Gastrocnemius medialis (tissue), 4 donors: ENCODE data around the gene RPL10L. TPM values are rescaled to one million over a fixed set of nuclear protein-coding genes. Genes with fewer than 3 reads are reported as not detected.

Experiments used
- ATAC-seq, 2 donors: fragments of 150-250 bp; one replicate each; pipeline ENCODE4 v1.9.1; 2016
- DNase-seq, 2 donors: peaks; one replicate each; pipeline ENCODE4 v3.0.0-alpha.2; 2019
- H3K27ac ChIP-seq, 4 donors: fragments of 200-600 bp; sonication (generic); 1 replicate in 1 of 4; 2 replicates in 3 of 4; pipeline ENCODE4 v1.5.1; 2016 to 2018; ENCODE audit warnings: mild to moderate bottlenecking in 2 of 4, moderate library complexity in 1 of 4
- H3K27me3 ChIP-seq, 3 donors: fragments of 200-600 bp; sonication (generic) in 2 of 3; 1 replicate in 1 of 3; 2 replicates in 2 of 3; pipeline versions ENCODE4 v1.5.1 to v1.6.0; 2016 to 2019; ENCODE audit warnings: mild to moderate bottlenecking in 1 of 3, moderate library complexity in 1 of 3
- H3K36me3 ChIP-seq, 2 donors: fragments of 200-600 bp; sonication (generic) in 1 of 2; one replicate each; pipeline ENCODE4 v1.5.1; 2017 to 2018
- H3K4me1 ChIP-seq, 2 donors: fragments of 200-600 bp; sonication (generic) in 1 of 2; one replicate each; pipeline ENCODE4 v1.5.1; 2016 to 2017; ENCODE audit warnings: mild to moderate bottlenecking in 2 of 2
- H3K4me3 ChIP-seq, 4 donors: fragments of 200-600 bp; sonication (generic) in 3 of 4; 1 replicate in 1 of 4; 2 replicates in 3 of 4; pipeline ENCODE4 v1.5.1; 2016 to 2019; ENCODE audit warnings: mild to moderate bottlenecking in 2 of 4
- H3K9me3 ChIP-seq, 3 donors: fragments of 200-600 bp; sonication (generic) in 2 of 3; 1 replicate in 1 of 3; 2 replicates in 2 of 3; pipeline ENCODE4 v1.5.1; 2016 to 2019
- CTCF ChIP-seq, 5 experiments: fragments of 450-650 bp in 3 of 5; fragments of 200-600 bp in 2 of 5; sonication (generic) in 2 of 5; IDR thresholded peaks in 4 of 5; conservative IDR thresholded peaks in 1 of 5; 1 replicate in 4 of 5; 2 replicates in 1 of 5; pipeline ENCODE4 v1.5.1; 2016 to 2019; ENCODE audit warnings: antibody characterized with exemption in 5 of 5, mild to moderate bottlenecking in 3 of 5, moderate library complexity in 3 of 5
- POLR2A ChIP-seq, 2 donors: fragments of 450-650 bp; IDR thresholded peaks; one replicate each; pipeline ENCODE4 v1.6.1; 2017; ENCODE audit warnings: antibody characterized with exemption in 2 of 2, mild to moderate bottlenecking in 2 of 2, moderate library complexity in 2 of 2
- in situ Hi-C, 4 donors: fragments of 200-750 bp; cut with MboI; loops; one replicate each; pipeline versions ENCODE4 v1.15.0 to v1.8.0; 2017; ENCODE audit warnings: low sequenced_read_pairs in 4 of 4
- intact Hi-C: fragments of 100-400 bp; cut with DNase I; formaldehyde crosslinking; loops from one replicate; pipeline ENCODE4 v1.15.1; 2023; ENCODE audit warnings: low total_unique reads
- total RNA-seq, 4 donors: library from RNA; depleted of rRNA; stranded (reverse); fragments of >200 nt; gene quantifications; one replicate each; pipeline versions ENCODE4 v1.1.0 to v1.2.3, GENCODE V29; 2016

The RPL10L gene
- total RNA-seq, 4 donors from 2014 or later = not detected

GRCh38 chr14:46661728-46662127, 10.1 kb upstream of the RPL10L start:
- H3K27me3 ChIP-seq = no peaks in the 10 kb centered on the region
- H3K4me1 ChIP-seq = no peaks in the 10 kb centered on the region
- ATAC-seq (no peak), DNase-seq (no peak)
- H3K36me3 ChIP-seq = no peaks in the 10 kb centered on the region
- intact Hi-C loops (no loop called here), in situ Hi-C loops (no loop called here)
- no peaks in the 10 kb centered on the region for H3K9me3 ChIP-seq
- TF ChIP-seq POLR2A (IDR thresholded peaks at IDR 0.05) = no peak
- H3K4me3 ChIP-seq = no peak overlapping the region
- no peak overlapping the region for H3K27ac ChIP-seq

- intact Hi-C loops (no loop called here), in situ Hi-C loops (no loop called here)
- Histone ChIP-seq H3K4me3 (no peak overlapping the region), H3K9me3 (no peaks in the 10 kb centered on the region), H3K27me3 (no peaks in the 10 kb centered on the region), H3K36me3 (no peaks in the 10 kb centered on the region), H3K4me1 (no peaks in the 10 kb centered on the region), H3K27ac (no peak overlapping the region)
- ATAC-seq = no peak
- DNase-seq = no peak
- TF ChIP-seq CTCF (IDR thresholded peaks at IDR 0.05 in 4 of 5, conservative IDR thresholded peaks at IDR 0.05 in 1 of 5) (no peak), POLR2A (IDR thresholded peaks at IDR 0.05) (no peak)
Measured at GRCh38 chr14:46653031-46653755, 1.6 kb upstream of the RPL10L start.

DNA sequence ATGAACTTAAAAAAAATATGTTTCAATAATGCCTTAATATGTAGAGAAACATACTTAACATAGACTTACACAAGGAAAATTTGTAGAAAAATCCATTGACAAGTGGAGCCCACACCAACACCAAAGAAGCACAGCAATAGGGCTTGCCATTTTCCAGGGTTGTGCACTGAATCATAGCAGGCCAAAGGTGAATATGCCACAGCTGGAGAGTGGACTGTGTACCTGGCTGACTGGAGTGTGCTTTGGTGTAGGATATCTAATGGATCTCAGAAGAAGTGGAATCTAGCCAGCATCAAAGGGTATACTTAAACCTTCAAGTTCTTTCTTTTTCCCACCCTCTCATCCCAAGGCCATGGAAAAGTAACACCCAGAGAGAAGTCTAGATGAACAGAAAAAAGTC, 4.8 kb downstream of the RPL10L start:
- Histone ChIP-seq H3K4me1 (no peaks in the 10 kb centered on the region), H3K9me3 (no peaks in the 10 kb centered on the region), H3K27ac (no peak overlapping the region), H3K36me3 (no peaks in the 10 kb centered on the region), H3K27me3 (no peaks in the 10 kb centered on the region), H3K4me3 (no peak overlapping the region)
- TF ChIP-seq CTCF (IDR thresholded peaks at IDR 0.05 in 4 of 5, conservative IDR thresholded peaks at IDR 0.05 in 1 of 5) = no peak
- no peak for TF ChIP-seq POLR2A (IDR thresholded peaks at IDR 0.05)
- intact Hi-C loops (no loop called here), in situ Hi-C loops (no loop called here)
- ATAC-seq = no peak
- no peak for DNase-seq

- no peak for DNase-seq
Measured at GRCh38 chr14:46626876-46627275, 24.7 kb downstream of the RPL10L start.

More at GRCh38 chr14:46626876-46627275, 24.7 kb downstream of the RPL10L start:
- Histone ChIP-seq H3K36me3 (no peaks in the 10 kb centered on the region), H3K27ac (no peak overlapping the region), H3K4me1 (no peaks in the 10 kb centered on the region), H3K4me3 (no peak overlapping the region), H3K9me3 (no peaks in the 10 kb centered on the region), H3K27me3 (no peaks in the 10 kb centered on the region)
- no peak for ATAC-seq
- intact Hi-C loops (no loop called here), in situ Hi-C loops (no loop called here)
- TF ChIP-seq CTCF (IDR thresholded peaks at IDR 0.05 in 4 of 5, conservative IDR thresholded peaks at IDR 0.05 in 1 of 5) (no peak), POLR2A (IDR thresholded peaks at IDR 0.05) (no peak)
